GM12873 (cell line): ENCODE measurements around the gene VSIR.

Experiments used
- CTCF ChIP-seq: IDR thresholded peaks from 2 replicates; pipeline ENCODE4 v1.5.1; 2012; ENCODE audit warnings: low read depth, mild to moderate bottlenecking, moderate library complexity, low read length, control low read depth; ENCODE audit not compliant: insufficient read depth; ENCODE audit errors: missing control alignments

The VSIR gene

GRCh38 chr10:71751515-71752224 lies 21.6 kb downstream of the VSIR start:
- TF ChIP-seq CTCF, result no peak

GRCh38 chr10:71750986-71751385 lies 22.3 kb downstream of the VSIR start:
- TF ChIP-seq CTCF, result no peak

- TF ChIP-seq CTCF, result no peak
These were observed 23.0 kb downstream of the VSIR start for GRCh38 chr10:71750124-71750841.

GRCh38 chr10:71749396-71749795 lies 23.9 kb downstream of the VSIR start:
- no peak for TF ChIP-seq CTCF

- no peak for TF ChIP-seq CTCF
These were observed 24.6 kb downstream of the VSIR start for GRCh38 chr10:71748671-71749191.

- TF ChIP-seq CTCF, result no peak
These were observed 25.5 kb downstream of the VSIR start for GRCh38 chr10:71747551-71748523.
